KMS-11 (cell line): ENCODE measurements around the gene GLIS1.

Experiments used
- H2AFZ ChIP-seq: fragments of 200-600 bp; sonication (generic); 2 replicates; pipeline ENCODE4 v1.6.1; 2016; ENCODE audit warnings: antibody characterized with exemption, mixed run types, low read depth
- H3K27ac ChIP-seq: fragments of 200-600 bp; sonication (generic); 2 replicates; pipeline ENCODE4 v1.6.1; 2016; ENCODE audit warnings: mild to moderate bottlenecking, mixed run types
- H3K27me3 ChIP-seq: fragments of 200-600 bp; sonication (generic); 2 replicates; pipeline ENCODE4 v1.6.1; 2017; ENCODE audit warnings: mild to moderate bottlenecking, low read depth, mixed run types, moderate library complexity; ENCODE audit not compliant: insufficient read depth
- H3K36me3 ChIP-seq: fragments of 200-600 bp; sonication (generic); 2 replicates; pipeline ENCODE4 v1.6.1; 2017; ENCODE audit warnings: mild to moderate bottlenecking, mixed run types; ENCODE audit not compliant: insufficient read depth
- H3K4me1 ChIP-seq: fragments of 200-600 bp; sonication (generic); 2 replicates; pipeline ENCODE4 v1.6.1; 2016; ENCODE audit warnings: mild to moderate bottlenecking, low read depth, mixed run types; ENCODE audit not compliant: poor library complexity, severe bottlenecking
- H3K4me2 ChIP-seq: fragments of 200-600 bp; sonication (generic); 2 replicates; pipeline ENCODE4 v1.7.0; 2016; ENCODE audit warnings: mild to moderate bottlenecking, mixed run types
- H3K4me3 ChIP-seq: fragments of 200-600 bp; sonication (generic); IDR thresholded peaks from 2 replicates; pipeline ENCODE4 v1.6.1; 2017; ENCODE audit warnings: low read depth, low read length, mixed read lengths; ENCODE audit not compliant: insufficient read depth
- H3K79me2 ChIP-seq: fragments of 200-600 bp; sonication (generic); 2 replicates; pipeline ENCODE4 v1.6.1; 2016; ENCODE audit warnings: low read depth, mixed run types; ENCODE audit not compliant: insufficient read depth
- H3K9ac ChIP-seq: fragments of 200-600 bp; sonication (generic); 2 replicates; pipeline ENCODE4 v1.6.1; 2016; ENCODE audit warnings: mild to moderate bottlenecking, mixed run types
- H4K20me1 ChIP-seq: fragments of 200-600 bp; sonication (generic); 2 replicates; pipeline ENCODE4 v1.6.1; 2016; ENCODE audit warnings: mild to moderate bottlenecking, mixed run types; ENCODE audit not compliant: insufficient read depth
- TF ChIP-seq, protein P1 (sequence below): fragments of 200-600 bp; sonication (generic); conservative IDR thresholded peaks from 2 replicates; pipeline ENCODE4 v1.6.1; 2017; ENCODE audit warnings: low read depth, mild to moderate bottlenecking, antibody characterized with exemption, low read length, moderate library complexity, mixed read lengths

The GLIS1 gene

DNA sequence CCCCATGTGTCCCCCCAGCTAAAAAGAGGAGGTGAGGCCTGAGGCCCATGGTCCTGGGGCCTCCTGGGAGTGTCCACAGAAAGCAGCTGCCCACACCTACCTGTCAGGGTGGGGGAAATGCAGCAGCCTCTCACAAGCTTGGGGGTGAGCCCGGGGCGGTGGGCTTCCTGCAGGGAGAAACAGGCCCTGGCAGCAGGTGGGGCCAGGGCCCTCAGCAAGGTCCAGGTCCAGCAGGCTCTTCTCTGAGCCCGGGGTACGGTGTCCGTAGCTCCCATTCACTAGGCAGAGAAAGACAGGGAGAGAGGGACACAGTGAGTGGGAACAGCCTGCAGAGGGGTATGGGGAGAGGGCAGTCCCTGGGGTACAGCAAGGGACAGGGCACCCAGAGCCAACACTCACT is 139.0 kb downstream of the GLIS1 start:
- TF ChIP-seq, protein P1, sequence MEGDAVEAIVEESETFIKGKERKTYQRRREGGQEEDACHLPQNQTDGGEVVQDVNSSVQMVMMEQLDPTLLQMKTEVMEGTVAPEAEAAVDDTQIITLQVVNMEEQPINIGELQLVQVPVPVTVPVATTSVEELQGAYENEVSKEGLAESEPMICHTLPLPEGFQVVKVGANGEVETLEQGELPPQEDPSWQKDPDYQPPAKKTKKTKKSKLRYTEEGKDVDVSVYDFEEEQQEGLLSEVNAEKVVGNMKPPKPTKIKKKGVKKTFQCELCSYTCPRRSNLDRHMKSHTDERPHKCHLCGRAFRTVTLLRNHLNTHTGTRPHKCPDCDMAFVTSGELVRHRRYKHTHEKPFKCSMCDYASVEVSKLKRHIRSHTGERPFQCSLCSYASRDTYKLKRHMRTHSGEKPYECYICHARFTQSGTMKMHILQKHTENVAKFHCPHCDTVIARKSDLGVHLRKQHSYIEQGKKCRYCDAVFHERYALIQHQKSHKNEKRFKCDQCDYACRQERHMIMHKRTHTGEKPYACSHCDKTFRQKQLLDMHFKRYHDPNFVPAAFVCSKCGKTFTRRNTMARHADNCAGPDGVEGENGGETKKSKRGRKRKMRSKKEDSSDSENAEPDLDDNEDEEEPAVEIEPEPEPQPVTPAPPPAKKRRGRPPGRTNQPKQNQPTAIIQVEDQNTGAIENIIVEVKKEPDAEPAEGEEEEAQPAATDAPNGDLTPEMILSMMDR: no peak
- H3K79me2 ChIP-seq: no peaks in the 10 kb centered on the region
- peak overlapping the region; percentile 4; the same call in 1 of the 2 replicates for H3K9ac ChIP-seq
- no peaks in the 10 kb centered on the region for H4K20me1 ChIP-seq
- peaks cover 43% of the 10 kb centered on the region for H3K4me1 ChIP-seq
- H3K4me2 ChIP-seq: peak overlapping the region; percentile 62
- H3K27me3 ChIP-seq: no peaks in the 10 kb centered on the region
- H3K36me3 ChIP-seq: no peaks in the 10 kb centered on the region
- H2AFZ ChIP-seq: peak overlapping the region; percentile 12; the same call in 1 of the 2 replicates
- peak overlapping the region; percentile 52 for H3K27ac ChIP-seq
- peak overlapping the region; percentile 76 for H3K4me3 ChIP-seq

DNA sequence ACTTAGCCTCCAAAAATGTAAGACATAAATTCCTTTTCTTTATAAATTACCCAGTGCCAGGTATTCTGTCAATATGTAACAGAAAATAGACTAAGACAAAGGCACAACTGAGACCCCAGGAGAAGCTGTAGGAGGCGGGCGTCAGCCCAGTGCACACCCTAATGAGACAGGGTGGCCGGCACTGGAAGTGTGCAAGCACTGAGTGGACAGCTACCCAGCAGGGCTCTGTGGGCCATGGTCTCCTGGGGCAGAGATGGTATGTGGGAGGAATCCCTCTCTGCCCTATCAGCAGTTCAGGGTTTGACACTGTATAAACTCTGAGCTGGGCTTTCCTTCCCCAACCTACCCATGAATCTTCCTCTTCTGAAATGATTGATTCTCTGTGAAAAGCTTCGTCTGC is 139.5 kb downstream of the GLIS1 start:
- peak overlapping the region; percentile 52 for H3K27ac ChIP-seq
- H3K36me3 ChIP-seq: no peaks in the 10 kb centered on the region
- H2AFZ ChIP-seq: peak overlapping the region; percentile 12; the same call in 1 of the 2 replicates
- TF ChIP-seq, protein P1: no peak
- H3K79me2 ChIP-seq: no peaks in the 10 kb centered on the region
- no peaks in the 10 kb centered on the region for H3K27me3 ChIP-seq
- peak overlapping the region; percentile 22 for H3K4me3 ChIP-seq
- peak overlapping the region; percentile 62 for H3K4me2 ChIP-seq
- H4K20me1 ChIP-seq: no peaks in the 10 kb centered on the region
- peaks cover 43% of the 10 kb centered on the region for H3K4me1 ChIP-seq
- peak overlapping the region; percentile 4; the same call in 1 of the 2 replicates for H3K9ac ChIP-seq

DNA sequence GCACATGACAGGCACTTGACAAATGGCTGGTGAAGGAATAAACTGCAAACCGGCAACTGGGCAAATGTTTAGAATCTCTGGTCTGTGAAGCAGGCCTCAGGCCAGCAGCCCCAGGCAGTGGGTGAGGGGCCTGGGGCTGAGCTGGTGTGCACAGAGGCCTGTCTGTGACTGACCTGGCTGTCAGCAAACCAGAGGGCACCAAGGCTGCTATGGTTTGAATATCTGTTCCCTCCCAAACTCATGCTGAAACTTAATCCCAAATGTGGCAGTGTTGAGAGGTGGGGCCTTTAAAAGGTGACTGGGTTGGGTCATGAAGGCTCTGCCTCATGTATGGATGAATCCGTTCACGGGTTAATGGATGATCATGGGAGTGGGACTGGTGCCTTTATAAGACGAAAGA is 140.0 kb downstream of the GLIS1 start:
- no peak overlapping the region for H2AFZ ChIP-seq
- no peak overlapping the region for H3K4me3 ChIP-seq

DNA sequence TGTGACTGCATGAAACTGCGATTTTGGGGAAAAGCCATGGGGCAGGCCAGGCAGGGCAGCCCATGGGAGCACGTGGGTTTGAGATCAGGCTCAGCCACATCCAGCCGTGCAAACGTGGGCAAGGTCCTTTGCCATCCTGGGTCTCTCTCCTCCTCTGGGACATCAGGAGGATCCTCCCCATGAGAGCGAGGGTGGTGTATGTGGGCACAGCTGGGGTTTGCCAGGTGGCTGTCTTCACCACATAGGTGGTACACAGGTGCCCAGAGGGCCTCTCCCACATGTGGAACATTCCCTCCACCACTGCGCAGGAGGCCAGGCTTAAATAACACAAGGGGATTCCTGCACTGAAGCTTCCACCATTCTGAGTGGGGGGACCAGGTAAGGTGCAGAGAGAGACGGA is 143.1 kb downstream of the GLIS1 start:
- Histone ChIP-seq H3K4me3 (no peak overlapping the region), H3K27me3 (no peaks in the 10 kb centered on the region), H3K27ac (no peak overlapping the region), H4K20me1 (no peaks in the 10 kb centered on the region), H3K79me2 (no peaks in the 10 kb centered on the region), H3K9ac (no peak overlapping the region), H2AFZ (no peak overlapping the region), H3K4me2 (no peak overlapping the region), H3K36me3 (no peaks in the 10 kb centered on the region), H3K4me1 (peaks cover 39% of the 10 kb centered on the region)
- TF ChIP-seq, protein P1: no peak

More for the DNA sequence above, 140.0 kb downstream of the GLIS1 start:
- Histone ChIP-seq H3K4me2 (peak overlapping the region; percentile 62; the same call in 1 of the 2 replicates), H4K20me1 (no peaks in the 10 kb centered on the region), H3K27ac (peak overlapping the region; percentile 52; the same call in 1 of the 2 replicates), H3K27me3 (no peaks in the 10 kb centered on the region), H3K4me1 (peaks cover 43% of the 10 kb centered on the region), H3K79me2 (no peaks in the 10 kb centered on the region), H3K9ac (no peak overlapping the region), H3K36me3 (no peaks in the 10 kb centered on the region)
- TF ChIP-seq, protein P1: no peak
